PC-3 (cell line): ENCODE measurements around the gene CSNK2A1.

ENCODE experiments used
- CTCF ChIP-seq: fragments of 300-600 bp; sonication (generic); conservative IDR thresholded peaks from 2 replicates; pipeline ENCODE4 v1.5.1; 2017; ENCODE audit warnings: antibody characterized with exemption, low read depth, mild to moderate bottlenecking, low read length
- EZH2 ChIP-seq: fragments of 300-600 bp; sonication (generic); IDR thresholded peaks from one replicate; pipeline ENCODE4 v1.6.1; 2017; ENCODE audit warnings: antibody characterized with exemption, mild to moderate bottlenecking, low read length; ENCODE audit not compliant: unreplicated experiment
- EZH2phosphoT487 ChIP-seq: fragments of 300-600 bp; sonication (generic); IDR thresholded peaks from 2 replicates; pipeline ENCODE4 v1.6.1; 2018; ENCODE audit warnings: mild to moderate bottlenecking, antibody characterized with exemption, low read length, borderline replicate concordance

- no peak for TF ChIP-seq CTCF
- TF ChIP-seq EZH2phosphoT487, result no peak
- TF ChIP-seq EZH2, result no peak
Observed at GRCh38 chr20:496126-496696, 47.4 kb downstream of the CSNK2A1 start.
